Measurements from ENCODE around the gene DHRS7. TPM values are rescaled to one million over a fixed set of nuclear protein-coding genes. Genes with fewer than 3 reads are reported as not detected.

DHRS7 gene
- total and polyA plus RNA-seq, 2 experiments from 2014 or later, result 39.3 to 39.4 TPM

DNA sequence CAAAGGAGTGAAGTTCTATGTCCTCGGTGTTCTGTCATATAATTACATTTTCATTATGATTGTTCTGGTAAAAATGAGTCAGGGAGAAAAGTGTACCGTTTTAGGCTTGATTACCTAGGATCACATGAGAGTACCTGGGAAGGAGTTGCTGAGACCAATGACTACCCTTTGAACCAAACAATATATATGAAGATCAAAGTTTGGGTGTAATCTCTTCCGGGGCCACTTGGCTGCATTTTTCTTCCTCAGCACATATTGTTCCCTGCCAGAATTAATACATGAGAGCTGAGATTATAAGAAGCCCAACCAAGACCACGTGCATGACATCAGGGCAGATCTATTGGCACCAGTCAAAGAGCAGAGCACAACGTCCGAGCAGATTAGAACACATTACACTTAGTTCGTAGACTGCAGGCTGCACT is 41.1 kb upstream of the DHRS7 start:
- H3K9me3 Mint-ChIP-seq, result no peaks in the 10 kb centered on the region
- DNase-seq (ENCODE audit: low spot score) (no peak), ATAC-seq (no peak)
- no peak overlapping the region for H3K27ac Mint-ChIP-seq
- H2AFZ ChIP-seq, result 0 out of 2 replicates have a peak overlapping the region, but pooled peaks have one; percentile 28
- peaks cover 28% of the 10 kb centered on the region for H3K4me1 ChIP-seq (ENCODE audit: insufficient read depth)
- H3K4me3 Mint-ChIP-seq, result no peak overlapping the region
- TF ChIP-seq ZNF114 (CRISPR knock-in tag; IDR thresholded peaks at IDR 0.05) (no peak), JUNB (IDR thresholded peaks at IDR 0.05; ENCODE audit: unreplicated experiment) (no peak), EZH2phosphoT487 (IDR thresholded peaks at IDR 0.05; ENCODE audit: unreplicated experiment) (no peak), CREB1 (CRISPR knock-in tag; IDR thresholded peaks at IDR 0.05; ENCODE audit: low read depth) (no peak), ETS1 (IDR thresholded peaks at IDR 0.05) (no peak), ZNF331 (CRISPR knock-in tag; IDR thresholded peaks at IDR 0.05; ENCODE audit: low read depth) (no peak), POLR2AphosphoS5 (IDR thresholded peaks at IDR 0.05; ENCODE audit: low read depth) (no peak), STAT1 (IDR thresholded peaks at IDR 0.05; ENCODE audit: unreplicated experiment) (no peak), ZNF462 (CRISPR knock-in tag; IDR thresholded peaks at IDR 0.05) (no peak), NANOG (IDR thresholded peaks at IDR 0.05; ENCODE audit: borderline replicate concordance) (no peak), EZH2 (IDR thresholded peaks at IDR 0.05; ENCODE audit: low read depth, unreplicated experiment) (no peak)
- TF ChIP-seq, protein P1, sequence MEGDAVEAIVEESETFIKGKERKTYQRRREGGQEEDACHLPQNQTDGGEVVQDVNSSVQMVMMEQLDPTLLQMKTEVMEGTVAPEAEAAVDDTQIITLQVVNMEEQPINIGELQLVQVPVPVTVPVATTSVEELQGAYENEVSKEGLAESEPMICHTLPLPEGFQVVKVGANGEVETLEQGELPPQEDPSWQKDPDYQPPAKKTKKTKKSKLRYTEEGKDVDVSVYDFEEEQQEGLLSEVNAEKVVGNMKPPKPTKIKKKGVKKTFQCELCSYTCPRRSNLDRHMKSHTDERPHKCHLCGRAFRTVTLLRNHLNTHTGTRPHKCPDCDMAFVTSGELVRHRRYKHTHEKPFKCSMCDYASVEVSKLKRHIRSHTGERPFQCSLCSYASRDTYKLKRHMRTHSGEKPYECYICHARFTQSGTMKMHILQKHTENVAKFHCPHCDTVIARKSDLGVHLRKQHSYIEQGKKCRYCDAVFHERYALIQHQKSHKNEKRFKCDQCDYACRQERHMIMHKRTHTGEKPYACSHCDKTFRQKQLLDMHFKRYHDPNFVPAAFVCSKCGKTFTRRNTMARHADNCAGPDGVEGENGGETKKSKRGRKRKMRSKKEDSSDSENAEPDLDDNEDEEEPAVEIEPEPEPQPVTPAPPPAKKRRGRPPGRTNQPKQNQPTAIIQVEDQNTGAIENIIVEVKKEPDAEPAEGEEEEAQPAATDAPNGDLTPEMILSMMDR (conservative IDR thresholded peaks at IDR 0.05; ENCODE audit: low read depth in 2 of 2), result no peak
- TF ChIP-seq, protein P2, sequence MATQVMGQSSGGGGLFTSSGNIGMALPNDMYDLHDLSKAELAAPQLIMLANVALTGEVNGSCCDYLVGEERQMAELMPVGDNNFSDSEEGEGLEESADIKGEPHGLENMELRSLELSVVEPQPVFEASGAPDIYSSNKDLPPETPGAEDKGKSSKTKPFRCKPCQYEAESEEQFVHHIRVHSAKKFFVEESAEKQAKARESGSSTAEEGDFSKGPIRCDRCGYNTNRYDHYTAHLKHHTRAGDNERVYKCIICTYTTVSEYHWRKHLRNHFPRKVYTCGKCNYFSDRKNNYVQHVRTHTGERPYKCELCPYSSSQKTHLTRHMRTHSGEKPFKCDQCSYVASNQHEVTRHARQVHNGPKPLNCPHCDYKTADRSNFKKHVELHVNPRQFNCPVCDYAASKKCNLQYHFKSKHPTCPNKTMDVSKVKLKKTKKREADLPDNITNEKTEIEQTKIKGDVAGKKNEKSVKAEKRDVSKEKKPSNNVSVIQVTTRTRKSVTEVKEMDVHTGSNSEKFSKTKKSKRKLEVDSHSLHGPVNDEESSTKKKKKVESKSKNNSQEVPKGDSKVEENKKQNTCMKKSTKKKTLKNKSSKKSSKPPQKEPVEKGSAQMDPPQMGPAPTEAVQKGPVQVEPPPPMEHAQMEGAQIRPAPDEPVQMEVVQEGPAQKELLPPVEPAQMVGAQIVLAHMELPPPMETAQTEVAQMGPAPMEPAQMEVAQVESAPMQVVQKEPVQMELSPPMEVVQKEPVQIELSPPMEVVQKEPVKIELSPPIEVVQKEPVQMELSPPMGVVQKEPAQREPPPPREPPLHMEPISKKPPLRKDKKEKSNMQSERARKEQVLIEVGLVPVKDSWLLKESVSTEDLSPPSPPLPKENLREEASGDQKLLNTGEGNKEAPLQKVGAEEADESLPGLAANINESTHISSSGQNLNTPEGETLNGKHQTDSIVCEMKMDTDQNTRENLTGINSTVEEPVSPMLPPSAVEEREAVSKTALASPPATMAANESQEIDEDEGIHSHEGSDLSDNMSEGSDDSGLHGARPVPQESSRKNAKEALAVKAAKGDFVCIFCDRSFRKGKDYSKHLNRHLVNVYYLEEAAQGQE (IDR thresholded peaks at IDR 0.05; ENCODE audit: unreplicated experiment), result no peak
- H3K36me3 Mint-ChIP-seq (ENCODE audit: low read depth), result no peaks in the 10 kb centered on the region
- H3K36me3 ChIP-seq (ENCODE audit: insufficient read depth), result no peaks in the 10 kb centered on the region; the same call in 1 of the 2 replicates
- no peak overlapping the region for H3K27ac ChIP-seq (ENCODE audit: low read depth)
- no peak overlapping the region for H3K4me3 ChIP-seq
- no peaks in the 10 kb centered on the region for H3K79me2 ChIP-seq (replicated peaks; ENCODE audit: insufficient read depth)
- H4K20me1 ChIP-seq (replicated peaks; ENCODE audit: insufficient read depth), result no peaks in the 10 kb centered on the region
- H3K9me2 ChIP-seq (ENCODE audit: insufficient read depth), result peaks cover 9% of the 10 kb centered on the region; the same call in 1 of the 2 replicates
- peaks cover 4% of the 10 kb centered on the region for H3K27me3 Mint-ChIP-seq (ENCODE audit: insufficient read depth, low read depth, poor library complexity)
- H3K27me3 ChIP-seq (ENCODE audit: insufficient read depth), result no peaks in the 10 kb centered on the region
- peaks cover 26% of the 10 kb centered on the region for H3K4me1 Mint-ChIP-seq
- H3K4me2 ChIP-seq, result no peak overlapping the region
- H3F3A ChIP-seq (replicated peaks; ENCODE audit: low read depth), result peaks cover 5% of the 10 kb centered on the region; the same call in 1 of the 2 replicates
